HL-60 (cell line): Measurements from ENCODE around the gene PLA2G3.
"Not testable (repeated sequence)": the region's sequence is repeated elsewhere in the genome, so short reads cannot be mapped to it uniquely, and the experiment has no call there.

Source experiments
- DNase-seq, 2 experiments: peaks; one replicate each; pipeline ENCODE4 v3.0.0-alpha.2; 2010 to 2020; ENCODE audit warnings: low read depth in 1 of 2, low spot score in 1 of 2
- H3K27ac ChIP-seq: fragments of 250-450 bp; sonication (Bioruptor Pico); replicated peaks from 2 replicates; pipeline ENCODE4 v1.5.1; 2020; ENCODE audit warnings: mild to moderate bottlenecking, moderate library complexity
- H3K27me3 ChIP-seq: fragments of 250-450 bp; sonication (Bioruptor Pico); 2 replicates; pipeline ENCODE4 v1.5.1; 2021; ENCODE audit warnings: mild to moderate bottlenecking, moderate library complexity; ENCODE audit not compliant: insufficient read depth, poor library complexity, severe bottlenecking
- H3K4me3 ChIP-seq: replicated peaks from 2 replicates; pipeline ENCODE4 v1.5.1; 2011; ENCODE audit warnings: mild to moderate bottlenecking, control low read depth, low read length; ENCODE audit not compliant: insufficient read depth
- CTCF ChIP-seq: IDR thresholded peaks from one replicate; pipeline ENCODE4 v1.5.1; 2011; ENCODE audit warnings: low read length, control low read depth, inconsistent platforms; ENCODE audit not compliant: insufficient read depth
- GABPA ChIP-seq: IDR thresholded peaks from 2 replicates; pipeline ENCODE4 v1.6.1; 2012; ENCODE audit warnings: low read depth
- POLR2AphosphoS5 ChIP-seq: IDR thresholded peaks from 2 replicates; pipeline ENCODE4 v1.6.1; 2012; ENCODE audit warnings: low read depth
- SPI1 ChIP-seq: IDR thresholded peaks from 2 replicates; pipeline ENCODE4 v1.6.1; 2012; ENCODE audit warnings: low read depth, mild to moderate bottlenecking, borderline replicate concordance
- TF ChIP-seq, protein P1 (sequence below): IDR thresholded peaks from 2 replicates; pipeline ENCODE4 v1.6.1; 2012; ENCODE audit warnings: low read depth; ENCODE audit not compliant: insufficient replicate concordance

Gene PLA2G3

DNA sequence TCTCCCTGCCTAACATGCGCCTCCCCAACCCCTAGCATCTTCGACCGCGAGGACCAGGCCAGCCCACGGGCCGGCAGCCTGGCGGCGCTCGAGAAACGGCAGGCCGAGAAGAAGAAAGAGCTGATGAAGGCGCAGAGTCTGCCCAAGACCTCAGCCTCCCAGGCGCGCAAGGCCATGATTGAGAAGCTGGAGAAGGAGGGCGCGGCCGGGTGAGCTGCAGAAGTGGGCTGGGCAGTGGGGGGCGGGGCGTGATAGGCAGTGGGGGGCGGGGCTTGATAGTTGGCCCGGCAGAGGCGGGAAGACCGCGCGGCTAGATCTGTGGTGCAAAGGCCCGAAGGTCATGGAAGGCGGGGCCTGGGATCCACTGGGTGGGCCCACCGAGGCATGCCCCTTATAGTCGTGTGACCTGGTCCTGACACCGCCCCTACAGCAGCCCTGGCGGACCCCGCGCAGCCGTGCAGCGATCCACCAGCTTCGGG is 41.6 kb downstream of the PLA2G3 start:
- H3K4me3 ChIP-seq: no peak overlapping the region
- H3K27me3 ChIP-seq: no peaks in the 10 kb centered on the region
- TF ChIP-seq SPI1 (no peak), GABPA (no peak), CTCF (no peak), POLR2AphosphoS5 (no peak)
- TF ChIP-seq, protein P1, sequence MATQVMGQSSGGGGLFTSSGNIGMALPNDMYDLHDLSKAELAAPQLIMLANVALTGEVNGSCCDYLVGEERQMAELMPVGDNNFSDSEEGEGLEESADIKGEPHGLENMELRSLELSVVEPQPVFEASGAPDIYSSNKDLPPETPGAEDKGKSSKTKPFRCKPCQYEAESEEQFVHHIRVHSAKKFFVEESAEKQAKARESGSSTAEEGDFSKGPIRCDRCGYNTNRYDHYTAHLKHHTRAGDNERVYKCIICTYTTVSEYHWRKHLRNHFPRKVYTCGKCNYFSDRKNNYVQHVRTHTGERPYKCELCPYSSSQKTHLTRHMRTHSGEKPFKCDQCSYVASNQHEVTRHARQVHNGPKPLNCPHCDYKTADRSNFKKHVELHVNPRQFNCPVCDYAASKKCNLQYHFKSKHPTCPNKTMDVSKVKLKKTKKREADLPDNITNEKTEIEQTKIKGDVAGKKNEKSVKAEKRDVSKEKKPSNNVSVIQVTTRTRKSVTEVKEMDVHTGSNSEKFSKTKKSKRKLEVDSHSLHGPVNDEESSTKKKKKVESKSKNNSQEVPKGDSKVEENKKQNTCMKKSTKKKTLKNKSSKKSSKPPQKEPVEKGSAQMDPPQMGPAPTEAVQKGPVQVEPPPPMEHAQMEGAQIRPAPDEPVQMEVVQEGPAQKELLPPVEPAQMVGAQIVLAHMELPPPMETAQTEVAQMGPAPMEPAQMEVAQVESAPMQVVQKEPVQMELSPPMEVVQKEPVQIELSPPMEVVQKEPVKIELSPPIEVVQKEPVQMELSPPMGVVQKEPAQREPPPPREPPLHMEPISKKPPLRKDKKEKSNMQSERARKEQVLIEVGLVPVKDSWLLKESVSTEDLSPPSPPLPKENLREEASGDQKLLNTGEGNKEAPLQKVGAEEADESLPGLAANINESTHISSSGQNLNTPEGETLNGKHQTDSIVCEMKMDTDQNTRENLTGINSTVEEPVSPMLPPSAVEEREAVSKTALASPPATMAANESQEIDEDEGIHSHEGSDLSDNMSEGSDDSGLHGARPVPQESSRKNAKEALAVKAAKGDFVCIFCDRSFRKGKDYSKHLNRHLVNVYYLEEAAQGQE: no peak
- no peak for DNase-seq
- no peak overlapping the region for H3K27ac ChIP-seq

DNA sequence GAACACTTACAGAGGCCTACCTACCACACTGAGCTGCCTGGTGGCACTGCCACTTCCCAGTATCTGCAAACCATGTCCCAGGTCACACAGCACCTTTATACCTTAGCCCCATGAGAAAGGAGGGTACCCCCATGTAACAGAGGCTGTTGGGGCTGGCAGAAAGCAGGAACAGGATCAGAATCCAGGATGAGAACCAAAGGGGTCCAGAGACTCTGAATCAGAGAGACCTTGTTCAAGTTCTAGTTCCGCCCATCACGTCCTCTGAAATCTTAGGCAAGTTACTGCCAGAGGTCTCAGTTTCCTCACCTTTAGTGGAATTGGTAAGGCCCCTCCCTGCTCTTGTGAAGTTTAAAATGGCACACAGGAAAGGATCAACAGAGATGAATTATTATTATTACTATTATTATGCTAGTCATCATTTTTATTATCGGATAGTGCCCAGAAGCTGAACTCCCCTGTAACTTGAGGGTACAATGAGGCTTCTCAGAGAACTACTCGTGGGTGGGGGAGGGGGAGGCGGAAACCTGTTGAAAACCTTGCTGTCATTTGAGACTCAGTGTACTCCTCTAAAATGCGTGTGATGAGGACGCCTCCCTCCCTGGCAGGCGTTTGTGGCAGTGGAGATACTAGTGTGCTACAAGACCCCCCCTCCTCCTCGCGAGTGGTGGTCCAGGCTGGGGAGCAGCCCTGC is 42.2 kb downstream of the PLA2G3 start:
- H3K27ac ChIP-seq: no peak overlapping the region
- TF ChIP-seq SPI1: no peak
- no peak for TF ChIP-seq GABPA
- no peak for TF ChIP-seq CTCF
- no peak for TF ChIP-seq POLR2AphosphoS5
- TF ChIP-seq, protein P1: no peak

GRCh38 chr22:31097539-31097938 is 42.8 kb downstream of the PLA2G3 start:
- not testable (repeated sequence) for DNase-seq, H3K27me3 ChIP-seq, H3K4me3 ChIP-seq, H3K27ac ChIP-seq

More for the DNA sequence above, 42.2 kb downstream of the PLA2G3 start:
- H3K27me3 ChIP-seq: no peaks in the 10 kb centered on the region
- H3K4me3 ChIP-seq: no peak overlapping the region
- no peak for DNase-seq

DNA sequence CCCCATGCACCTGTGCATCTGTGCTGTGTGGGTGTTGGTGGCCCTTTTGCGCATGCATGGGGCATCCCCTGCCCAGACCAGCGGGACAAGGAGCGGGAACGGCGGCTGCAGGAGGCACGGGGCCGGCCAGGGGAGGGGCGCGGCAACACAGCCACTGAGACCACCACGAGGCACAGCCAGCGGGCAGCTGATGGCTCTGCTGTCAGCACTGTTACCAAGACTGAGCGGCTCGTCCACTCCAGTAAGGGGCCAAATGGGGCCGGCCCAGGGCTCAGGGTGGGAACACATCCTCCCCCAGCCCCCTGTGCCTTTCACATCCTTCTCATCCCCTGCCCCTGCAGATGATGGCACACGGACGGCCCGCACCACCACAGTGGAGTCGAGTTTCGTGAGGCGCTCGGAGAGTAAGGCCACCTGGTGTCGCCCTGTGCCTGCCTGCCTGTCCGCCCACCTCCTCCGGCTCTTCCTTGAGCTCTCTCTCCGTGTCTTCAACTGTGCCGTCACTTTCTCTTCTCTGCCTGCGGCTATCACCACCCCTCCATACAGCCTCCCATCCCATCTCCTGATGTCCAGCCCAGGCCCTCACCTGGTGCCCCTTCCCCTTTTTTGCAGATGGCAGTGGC is 43.5 kb downstream of the PLA2G3 start:
- no peak overlapping the region for H3K27ac ChIP-seq
- H3K27me3 ChIP-seq: no peaks in the 10 kb centered on the region
- DNase-seq: no peak
- TF ChIP-seq CTCF (no peak), GABPA (no peak), POLR2AphosphoS5 (no peak), SPI1 (no peak)
- TF ChIP-seq, protein P1: no peak
- no peak overlapping the region for H3K4me3 ChIP-seq
